ENCODE measurements around the gene KBTBD12.

KBTBD12 gene, protein sequence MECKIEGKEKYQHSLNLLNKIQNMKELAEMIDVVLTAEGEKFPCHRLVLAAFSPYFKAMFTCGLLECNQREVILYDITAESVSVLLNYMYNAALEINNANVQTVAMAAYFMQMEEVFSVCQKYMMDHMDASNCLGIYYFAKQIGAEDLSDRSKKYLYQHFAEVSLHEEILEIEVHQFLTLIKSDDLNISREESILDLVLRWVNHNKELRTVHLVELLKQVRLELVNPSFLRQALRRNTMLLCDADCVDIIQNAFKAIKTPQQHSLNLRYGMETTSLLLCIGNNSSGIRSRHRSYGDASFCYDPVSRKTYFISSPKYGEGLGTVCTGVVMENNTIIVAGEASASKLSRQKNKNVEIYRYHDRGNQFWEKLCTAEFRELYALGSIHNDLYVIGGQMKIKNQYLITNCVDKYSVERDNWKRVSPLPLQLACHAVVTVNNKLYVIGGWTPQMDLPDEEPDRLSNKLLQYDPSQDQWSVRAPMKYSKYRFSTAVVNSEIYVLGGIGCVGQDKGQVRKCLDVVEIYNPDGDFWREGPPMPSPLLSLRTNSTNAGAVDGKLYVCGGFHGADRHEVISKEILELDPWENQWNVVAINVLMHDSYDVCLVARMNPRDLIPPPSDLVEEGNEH

DNA sequence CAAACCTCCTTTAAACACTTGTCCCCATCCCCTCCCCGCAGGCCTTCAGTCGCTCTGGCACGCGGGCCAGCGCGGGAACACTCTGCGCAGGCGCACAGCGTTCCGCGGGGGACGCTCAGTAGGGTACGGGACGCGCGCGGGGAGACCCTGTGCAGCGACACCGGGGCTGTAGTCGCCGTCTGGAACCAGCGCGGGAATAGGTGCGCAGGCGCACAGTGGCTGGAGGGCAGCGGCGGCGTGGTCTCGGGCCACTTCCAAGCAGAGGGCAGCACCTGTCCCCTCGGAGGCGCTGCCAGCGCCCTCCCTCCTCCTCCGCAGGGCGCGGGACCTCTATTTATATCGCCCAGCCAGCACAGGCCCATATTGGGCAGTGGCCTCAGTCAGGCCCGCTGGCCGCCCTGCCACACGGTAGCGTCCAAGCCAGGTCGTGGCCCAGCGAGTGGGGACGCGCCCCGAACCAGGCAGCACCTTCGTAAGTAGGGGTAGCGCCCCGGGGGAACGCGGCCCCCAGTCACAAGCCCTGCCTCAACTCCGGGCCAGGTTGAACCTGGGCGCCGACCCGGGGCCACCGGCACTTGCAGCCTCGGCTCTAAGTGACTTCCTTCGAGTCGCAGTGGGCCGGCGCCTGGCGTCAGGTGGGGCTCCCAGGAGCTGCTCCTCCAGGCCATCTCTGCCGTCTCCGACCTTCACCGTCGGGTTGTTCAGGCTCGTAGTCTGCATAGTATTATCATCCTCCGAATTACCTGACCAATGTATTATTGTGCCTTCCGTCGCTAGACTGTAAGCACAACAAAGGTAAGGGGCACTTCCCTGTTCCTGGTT is at the start of gene KBTBD12:
TSS of gene KBTBD12 (plus strand) at position 118 of the 822 bp plus-strand sequence. CDS start 7,830 bp downstream, outside the sequence.
- no peak for DNase-seq (ENCODE audit: low spot score)

DNA sequence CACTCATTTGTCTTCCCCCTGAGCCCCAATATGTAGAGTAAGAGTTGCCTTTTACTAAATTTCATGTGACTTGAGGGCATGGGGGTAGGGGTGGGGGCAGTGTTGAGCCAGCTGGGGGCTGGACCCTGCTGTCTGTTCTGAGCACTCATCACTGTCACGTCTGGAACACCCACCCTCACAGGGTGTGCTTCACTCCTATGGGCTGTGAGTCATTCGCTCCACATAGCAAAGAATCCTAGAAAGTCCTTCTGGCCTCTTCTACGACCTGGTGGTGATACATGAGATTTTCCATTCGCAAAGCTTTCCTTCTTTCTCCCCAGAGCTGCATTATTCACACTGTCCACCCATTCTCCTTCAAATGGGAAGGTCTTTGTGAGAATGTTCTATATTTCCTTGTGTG is 49.1 kb upstream of the KBTBD12 start:
- no peak for DNase-seq (ENCODE audit: low spot score)

DNA sequence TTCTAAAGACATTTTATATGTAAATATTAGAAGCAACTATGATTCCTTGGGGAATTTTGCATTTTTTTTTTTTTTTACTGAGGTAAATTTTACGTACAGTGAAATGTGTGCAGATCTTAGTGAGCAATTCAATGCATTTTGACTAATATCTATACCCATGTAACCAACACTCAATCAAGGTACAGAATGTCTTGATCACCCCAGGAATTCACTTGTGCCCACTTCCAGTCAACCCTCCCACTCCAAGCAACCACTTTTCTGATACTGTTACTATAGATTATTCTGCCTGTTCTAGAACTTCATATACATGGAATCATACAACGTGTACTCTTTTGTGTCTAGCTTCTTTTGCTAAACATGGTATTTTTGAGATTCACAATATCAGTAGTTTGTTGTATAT is 47.6 kb upstream of the KBTBD12 start:
- no peak for DNase-seq (ENCODE audit: low spot score)

DNA sequence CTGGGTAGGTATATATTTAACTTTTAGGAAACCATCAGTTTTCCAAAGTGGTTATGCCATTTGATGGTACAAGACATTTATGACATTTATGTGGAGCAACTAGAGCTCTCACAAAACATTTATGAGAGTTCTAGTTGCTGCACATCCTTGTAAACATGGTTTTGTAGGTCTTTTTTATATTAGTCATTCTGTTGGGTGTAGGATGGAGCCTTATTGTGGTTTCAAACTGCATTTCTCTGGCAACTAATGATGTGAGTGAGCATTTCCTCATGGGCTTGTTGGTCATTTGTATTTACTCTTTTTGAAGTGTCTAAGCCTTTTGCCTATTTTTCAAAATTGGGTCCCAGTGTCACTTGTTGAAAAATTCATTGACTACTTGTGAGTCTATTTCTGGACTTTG is 47.0 kb upstream of the KBTBD12 start:
- DNase-seq (ENCODE audit: low spot score): peak; percentile 26

DNA sequence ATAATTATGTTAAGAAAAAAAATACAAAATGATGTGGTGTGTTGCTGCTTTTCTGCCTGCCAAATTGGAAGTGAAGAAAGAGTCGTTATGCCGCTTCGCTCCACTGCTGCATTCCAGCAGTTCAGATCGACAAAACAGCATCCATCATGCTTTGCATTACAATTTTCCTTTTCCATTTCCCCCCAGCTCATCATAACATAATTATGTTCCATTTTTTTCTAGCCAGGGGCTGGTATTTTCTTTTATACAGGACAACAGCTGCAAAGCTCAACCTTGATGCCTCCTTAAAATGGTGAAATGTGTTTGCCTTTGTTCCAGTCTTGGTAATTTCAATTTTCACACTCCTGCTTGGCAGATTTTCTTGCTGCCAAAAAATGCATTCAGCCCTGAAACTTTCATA is 44.9 kb upstream of the KBTBD12 start:
- DNase-seq (ENCODE audit: low spot score): no peak

DNA sequence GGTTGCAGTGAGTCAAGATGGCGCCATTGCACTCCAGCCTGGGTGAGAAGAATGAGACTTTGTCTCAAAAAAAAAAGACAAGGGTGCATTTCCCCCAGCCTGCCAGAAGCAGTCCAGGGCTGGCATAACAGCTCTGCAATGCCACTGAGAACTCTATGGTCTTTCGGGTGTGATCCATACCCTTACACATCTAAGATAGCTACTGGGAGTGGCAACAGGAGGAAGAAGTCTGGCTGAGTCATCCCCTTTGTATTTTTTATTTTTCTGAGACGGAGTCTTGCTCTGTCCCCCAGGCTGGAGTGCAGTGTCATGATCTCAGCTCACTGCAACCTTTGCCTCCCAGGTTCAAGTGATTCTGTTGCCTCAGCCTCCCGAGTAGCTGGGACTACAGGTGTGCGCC is 40.9 kb upstream of the KBTBD12 start:
- DNase-seq (ENCODE audit: low spot score): peak; percentile 22

DNA sequence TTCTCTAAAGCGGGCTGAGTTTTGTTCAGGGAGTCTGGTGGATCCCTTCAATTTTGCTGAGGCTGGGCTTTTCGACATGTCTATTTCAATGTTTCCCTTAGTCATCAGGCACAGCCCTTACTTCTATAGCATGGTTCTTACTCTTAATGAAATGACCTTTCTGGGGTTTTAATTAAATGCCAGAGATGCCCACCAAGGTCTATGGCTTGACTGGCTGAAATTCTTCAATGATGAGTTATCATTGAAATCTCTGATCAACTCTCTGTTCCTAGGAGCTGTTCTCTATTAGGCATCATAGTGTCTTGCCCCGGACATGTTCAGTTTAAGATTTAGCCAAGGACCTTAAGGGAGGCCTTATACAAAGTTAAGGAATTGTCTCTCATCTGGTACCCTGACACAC is 33.4 kb upstream of the KBTBD12 start:
- DNase-seq (ENCODE audit: low spot score): no peak

DNA sequence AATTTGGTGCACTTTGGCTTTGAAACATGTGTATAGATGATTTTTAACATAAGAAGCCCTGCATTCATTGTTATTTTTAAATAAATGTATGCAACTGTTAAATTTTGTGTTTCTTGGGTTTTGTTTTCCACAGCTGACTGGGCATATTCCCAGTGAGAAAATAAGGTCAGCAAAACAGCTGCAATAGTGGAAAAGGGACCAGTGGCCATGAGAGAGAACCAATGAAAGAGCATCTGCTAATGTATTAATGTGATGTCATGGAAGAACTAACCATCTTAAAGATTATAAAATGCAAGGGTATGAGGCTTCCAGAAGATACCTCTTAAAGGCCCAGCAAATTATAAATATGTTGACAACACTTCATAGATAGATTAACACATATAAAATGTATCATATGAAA is 31.0 kb upstream of the KBTBD12 start:
- no peak for DNase-seq (ENCODE audit: low spot score)

DNA sequence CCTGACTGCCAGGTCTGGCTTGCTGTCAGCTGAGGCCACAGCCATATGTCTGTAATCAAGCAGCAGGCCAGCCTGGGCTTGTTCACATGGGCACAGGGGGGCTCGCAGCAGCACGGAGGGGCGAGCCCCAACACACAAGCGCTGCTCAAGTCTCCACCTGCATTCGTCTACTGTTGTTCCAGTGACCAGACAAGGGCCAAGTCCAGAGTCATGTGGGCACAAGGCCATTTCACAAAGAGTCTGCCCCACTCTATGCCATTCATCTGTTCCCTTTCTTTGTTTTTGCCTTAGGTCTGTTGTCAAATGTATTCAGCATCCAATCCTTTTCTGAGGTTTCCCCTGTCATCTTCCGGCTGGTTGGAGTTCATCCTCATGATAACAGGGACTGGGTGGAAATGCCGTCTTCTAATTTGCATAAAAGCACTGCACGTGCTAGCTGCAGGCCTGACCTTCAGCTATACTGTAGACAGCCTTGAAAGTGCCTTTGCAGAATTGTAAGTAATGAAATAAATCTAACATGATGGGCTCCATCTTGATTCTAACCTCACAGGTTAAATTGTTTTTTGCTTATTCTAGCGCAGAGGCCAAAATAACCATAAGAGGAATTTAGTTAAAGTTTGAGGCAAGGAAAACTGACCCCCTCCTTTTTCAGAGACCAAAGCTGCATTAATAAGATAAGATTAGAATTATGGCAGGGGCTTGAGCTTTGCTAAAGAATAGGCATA is 28.6 kb upstream of the KBTBD12 start:
- no peak for DNase-seq (ENCODE audit: low spot score)

DNA sequence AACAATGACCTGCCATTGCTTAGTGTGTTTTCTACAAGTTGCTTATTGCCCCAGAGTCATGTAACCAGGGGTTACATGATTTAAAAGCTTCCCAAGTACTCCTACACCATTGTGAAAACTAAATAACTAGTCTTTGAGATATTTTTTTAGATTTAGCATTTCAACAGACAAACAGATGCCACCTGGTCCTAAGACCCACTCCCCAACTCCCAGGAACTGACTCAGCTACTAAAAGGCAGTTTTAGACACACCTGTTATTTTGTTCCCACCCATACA is 28.1 kb upstream of the KBTBD12 start:
- DNase-seq (ENCODE audit: low spot score): no peak

DNA sequence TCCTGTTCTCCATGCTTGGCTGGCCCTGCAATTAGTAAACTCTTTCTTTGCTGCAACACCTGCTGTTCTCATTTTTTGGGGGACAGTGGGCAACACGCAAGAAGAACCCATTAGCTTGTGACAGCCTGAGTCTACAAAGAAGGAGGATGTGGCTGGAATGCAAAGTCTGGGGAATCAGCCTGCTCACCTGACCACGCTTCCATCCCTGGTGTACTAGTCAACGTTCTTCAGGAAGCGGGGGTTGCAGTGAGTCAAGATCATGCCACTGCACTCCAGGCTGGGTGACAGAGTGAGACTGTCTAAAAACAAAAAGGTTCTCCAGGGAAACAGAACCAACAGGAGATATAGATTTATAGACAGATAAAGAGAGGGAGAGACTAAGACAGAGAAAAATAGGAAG is 27.7 kb upstream of the KBTBD12 start:
- DNase-seq (ENCODE audit: low spot score): peak; percentile 46

DNA sequence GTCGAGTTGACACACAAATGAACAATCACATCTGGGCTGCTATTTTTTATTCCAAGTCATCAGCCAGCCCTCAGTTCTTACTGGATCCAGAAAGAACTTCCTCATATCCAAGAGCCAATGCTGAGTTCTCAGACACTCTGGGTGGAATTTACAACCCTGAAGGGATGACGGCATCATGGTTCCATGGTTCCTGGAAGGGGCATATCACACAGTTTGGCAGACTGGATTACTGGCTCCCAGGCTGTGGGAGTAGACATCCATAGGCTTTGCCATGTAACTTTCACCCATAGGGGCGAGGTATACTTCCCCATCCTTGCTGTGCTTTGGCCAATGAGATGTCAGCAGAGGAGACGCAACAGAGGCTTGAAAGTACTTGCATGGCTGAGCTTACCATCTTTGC is 26.9 kb upstream of the KBTBD12 start:
- no peak for DNase-seq (ENCODE audit: low spot score)

DNA sequence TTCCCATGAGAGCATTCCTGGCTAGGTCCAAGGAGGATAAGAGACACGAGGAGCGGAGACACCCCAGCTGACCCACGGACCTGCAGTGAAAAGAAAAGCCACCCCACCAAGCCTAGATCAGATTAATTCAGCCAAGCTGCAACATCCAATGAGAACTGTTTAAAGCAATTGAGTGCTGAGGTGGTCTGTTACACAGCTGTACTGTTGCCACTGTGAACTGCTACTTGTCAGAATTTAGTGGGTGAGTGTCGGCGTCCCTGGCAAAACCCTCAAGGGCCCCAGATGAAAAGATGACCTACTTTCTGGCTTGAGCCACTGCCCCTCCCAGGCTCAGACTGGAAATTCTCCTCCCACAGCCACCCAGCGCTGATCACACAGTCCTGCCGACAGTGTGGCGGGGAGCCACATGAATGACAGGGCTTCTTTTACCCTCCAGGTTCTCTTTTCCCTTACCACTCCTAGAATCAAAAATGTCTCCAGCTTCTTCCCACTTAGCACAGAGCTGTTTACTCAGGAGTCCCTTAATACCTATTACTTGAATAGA is 26.4 kb upstream of the KBTBD12 start:
- no peak for DNase-seq (ENCODE audit: low spot score)

DNA sequence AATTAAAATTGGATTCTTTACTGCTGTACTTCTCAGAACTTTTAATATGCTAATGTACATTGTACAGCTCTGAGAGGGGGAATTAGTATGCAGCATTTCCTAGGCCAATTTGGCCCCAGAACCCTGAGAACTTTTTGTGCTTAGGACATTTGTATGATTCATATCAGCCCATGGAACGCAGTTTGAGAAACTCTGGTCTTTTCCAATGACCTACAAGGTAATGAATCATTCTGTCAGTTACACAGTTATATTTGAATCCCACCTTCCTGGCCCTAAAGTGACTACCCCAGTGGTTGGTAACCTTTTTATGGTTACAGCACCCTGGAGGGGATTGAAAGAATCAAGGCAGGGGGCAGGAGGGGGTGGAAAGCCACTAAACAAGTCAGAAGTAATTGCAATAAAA is 25.6 kb upstream of the KBTBD12 start:
- DNase-seq (ENCODE audit: low spot score): no peak

DNA sequence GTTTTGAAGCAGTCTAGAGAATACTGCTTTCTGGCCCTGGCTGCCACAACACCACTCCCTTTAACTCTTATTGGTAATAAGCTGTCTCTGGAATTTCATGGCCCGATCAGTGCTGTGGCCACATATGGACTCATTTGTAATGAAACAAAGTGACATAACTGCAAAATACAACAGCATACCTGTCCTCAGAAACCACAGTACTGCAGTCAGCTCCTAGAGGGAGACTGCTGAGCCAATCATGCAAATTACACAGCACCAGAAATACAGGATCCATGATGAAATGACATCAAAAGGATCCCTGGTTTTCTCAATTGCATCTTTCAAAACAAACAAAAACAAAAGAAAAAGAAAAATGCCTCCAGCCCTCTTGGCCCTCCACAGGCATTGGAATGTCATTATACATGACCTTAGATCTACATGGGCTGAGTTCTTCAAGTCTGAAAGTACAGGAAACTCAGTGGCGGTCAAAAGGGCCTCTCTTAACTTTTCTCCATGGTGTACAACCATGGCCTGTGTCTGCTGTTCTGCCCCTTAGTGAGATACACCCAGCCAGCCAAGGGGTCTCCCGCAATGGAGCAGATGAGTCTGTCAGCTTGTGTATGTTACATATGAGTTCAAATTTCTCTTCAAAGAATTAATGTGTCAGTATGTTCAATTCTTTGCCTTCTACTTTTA is 24.9 kb upstream of the KBTBD12 start:
- DNase-seq (ENCODE audit: low spot score): peak; percentile 49

DNA sequence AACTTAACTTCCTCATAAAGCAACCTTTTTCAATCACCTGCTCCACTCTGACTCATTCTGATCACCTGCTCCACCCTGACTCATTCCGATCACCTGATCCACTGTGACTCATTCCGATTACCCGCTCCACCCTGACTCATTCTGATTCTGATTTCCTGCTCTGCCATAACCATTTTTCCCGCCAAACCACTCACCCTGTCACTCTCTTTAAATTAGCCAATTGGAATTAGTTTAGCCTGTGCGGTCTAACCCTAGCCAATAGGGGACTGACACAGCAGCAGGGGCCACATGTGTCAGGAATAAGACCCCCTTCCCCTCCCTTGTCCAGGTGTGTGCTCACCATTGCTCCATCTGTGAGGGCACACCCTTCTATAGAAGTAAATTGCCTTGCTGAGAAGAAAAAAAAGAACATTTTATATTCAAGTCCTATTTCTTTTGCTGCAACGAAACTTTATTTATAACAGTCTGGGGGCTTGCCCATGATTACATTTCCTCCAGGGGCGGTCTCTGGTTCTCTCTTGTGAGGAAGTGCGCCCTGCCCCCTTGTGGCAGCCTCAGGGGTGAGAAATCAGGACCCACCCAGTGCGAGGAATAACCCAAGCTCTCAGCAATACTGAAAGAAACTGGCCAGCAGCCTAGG is 24.3 kb upstream of the KBTBD12 start:
- peak; percentile 78 for DNase-seq (ENCODE audit: low spot score)

DNA sequence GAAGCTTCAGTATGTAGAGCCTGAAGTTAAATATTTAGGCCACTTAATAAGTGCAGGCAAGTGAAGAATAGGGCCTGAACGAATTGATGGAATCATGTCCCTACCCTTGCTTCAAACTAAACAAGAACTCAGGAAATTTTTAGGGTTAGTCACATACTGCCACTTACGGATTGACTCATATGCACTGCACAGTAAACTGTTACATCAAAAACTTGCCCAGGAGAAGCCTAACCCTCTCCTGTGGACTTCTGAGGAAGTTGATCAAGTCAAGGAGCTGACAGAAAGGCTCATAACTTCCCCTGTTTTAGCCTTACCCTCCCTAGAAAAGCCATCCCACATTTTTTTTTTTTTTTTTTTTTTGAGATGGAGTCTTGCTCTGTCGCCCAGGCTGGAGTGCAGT is 20.6 kb upstream of the KBTBD12 start:
- DNase-seq (ENCODE audit: low spot score): no peak

DNA sequence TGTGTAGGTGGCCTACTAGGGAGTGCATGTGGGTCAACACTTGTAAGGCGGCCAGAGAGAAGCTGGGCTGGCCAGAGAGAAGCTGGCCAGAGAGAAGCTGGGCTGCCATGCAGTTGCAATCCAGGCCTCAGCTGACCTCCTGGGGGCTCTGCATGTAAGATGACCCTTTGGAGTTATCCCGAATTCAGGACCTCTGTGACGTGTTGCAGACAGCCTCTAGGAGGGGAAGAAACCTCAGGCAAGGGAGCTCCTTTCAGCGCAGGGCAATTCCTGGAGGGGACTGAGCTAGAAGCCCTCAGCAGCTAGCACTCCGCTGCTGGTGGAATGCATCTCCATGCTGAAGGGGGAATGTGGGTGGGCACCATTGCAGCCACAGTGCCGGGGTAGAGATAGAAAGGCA is 15.8 kb upstream of the KBTBD12 start:
- no peak for DNase-seq (ENCODE audit: low spot score)

DNA sequence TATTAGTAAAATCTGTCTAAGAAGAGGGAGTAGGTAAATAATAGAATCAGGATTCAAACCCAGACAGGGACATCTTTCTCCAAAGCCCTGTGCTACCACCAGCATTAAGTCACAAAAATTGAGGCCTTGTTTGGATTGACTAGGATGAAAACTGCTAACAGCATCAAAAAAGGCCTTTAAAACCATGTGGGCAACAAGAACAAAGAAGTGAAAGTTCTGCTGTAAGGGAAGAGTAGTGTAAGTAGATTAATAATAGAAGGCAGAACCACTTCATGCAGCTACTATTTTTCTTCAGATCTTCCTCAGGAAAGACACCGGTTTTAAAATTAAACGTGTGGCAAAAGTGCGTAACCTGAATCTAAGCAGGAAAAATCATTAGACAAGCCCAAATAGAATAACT is 15.3 kb upstream of the KBTBD12 start:
- no peak for DNase-seq (ENCODE audit: low spot score)

DNA sequence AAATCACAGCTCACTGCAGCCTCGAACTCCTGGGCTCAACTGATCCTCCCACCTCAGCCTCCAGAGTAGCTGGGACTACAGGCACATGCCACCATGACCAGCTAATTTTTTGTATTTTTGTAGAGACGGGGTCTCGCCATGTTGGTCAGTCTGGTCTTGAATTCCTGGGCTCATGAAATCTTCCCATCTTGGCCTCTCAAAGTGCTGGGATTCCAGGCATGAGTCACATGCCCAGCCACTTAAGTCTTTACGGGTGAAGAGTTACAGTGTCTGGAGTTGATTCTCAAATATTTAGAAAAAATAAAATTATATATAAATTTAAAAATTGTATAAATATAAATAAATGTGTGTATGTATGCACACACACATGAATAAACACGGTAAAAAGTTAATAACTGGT is 14.5 kb upstream of the KBTBD12 start:
- no peak for DNase-seq (ENCODE audit: low spot score)

DNA sequence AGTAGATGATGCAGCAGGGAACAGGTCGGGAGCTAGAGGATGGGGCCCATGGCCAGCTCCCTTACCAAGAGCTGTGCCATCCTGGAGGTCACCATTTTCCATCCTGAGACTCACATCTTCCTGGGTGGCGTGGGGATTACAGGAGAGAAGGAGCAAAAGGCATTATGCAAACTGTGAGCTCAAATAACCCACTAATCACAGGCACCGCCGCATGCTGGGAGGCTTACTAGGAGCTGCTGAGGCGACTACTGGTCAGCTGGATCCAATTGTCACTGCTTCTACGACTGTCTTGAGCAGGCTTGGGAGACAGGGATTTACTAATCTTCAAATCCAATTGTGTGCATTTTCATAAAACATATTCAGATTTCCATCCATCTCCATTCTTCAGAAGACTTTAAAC is 12.5 kb upstream of the KBTBD12 start:
- DNase-seq (ENCODE audit: low spot score): no peak
